Measurements from ENCODE around the gene GPRIN2. TPM values are rescaled to one million over a fixed set of nuclear protein-coding genes. Genes with fewer than 3 reads are reported as not detected.

Gene GPRIN2
- total and polyA plus RNA-seq, 5 experiments from 2014 or later, result not detected

DNA sequence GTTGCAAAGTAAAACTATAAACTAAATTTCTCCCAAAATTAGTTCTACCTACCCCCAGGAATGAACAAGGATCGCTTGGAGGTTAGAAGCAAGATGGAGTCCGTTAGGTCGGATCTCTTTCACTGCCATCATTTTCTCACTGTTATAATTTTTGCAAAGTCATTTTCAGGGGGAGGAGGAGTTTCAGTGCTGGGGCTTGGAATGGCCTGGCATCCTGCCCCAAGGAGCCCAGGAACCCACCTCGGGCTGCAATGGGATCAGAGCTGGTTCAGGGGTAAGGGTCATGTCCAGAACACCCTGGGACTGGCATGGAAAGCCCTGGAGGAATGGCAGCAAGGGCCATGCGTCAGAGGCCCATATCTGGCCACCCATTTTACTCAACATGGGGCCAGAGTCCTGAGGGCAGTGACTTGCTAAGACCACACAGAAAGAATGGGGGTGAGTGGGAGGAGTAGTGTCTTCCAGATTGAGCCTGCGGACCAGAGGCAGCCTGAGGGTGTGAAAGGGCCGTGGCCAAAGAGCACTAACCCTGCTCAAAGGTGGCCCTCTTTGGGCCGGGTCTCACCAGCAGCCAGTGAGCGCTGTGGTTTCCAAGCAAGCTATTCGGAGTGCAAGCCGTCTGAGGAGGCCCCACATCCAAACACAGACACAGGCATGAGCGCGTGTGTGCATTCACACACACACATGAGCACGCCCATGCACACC lies 31.8 kb downstream of the GPRIN2 start:
- no peaks in the 10 kb centered on the region for H3K36me3 Mint-ChIP-seq
- ATAC-seq (no peak), DNase-seq (peak in 1 of 10 donors; percentile 61)
- no peak overlapping the region for H3K4me3 Mint-ChIP-seq
- POLR2A ChIA-PET, result no interaction called here
- H3K27ac Mint-ChIP-seq, result no peak overlapping the region
- no peaks in the 10 kb centered on the region for H3K27me3 Mint-ChIP-seq
- no peaks in the 10 kb centered on the region for H3K9me3 Mint-ChIP-seq
- no peaks in the 10 kb centered on the region for H3K4me1 Mint-ChIP-seq

DNA sequence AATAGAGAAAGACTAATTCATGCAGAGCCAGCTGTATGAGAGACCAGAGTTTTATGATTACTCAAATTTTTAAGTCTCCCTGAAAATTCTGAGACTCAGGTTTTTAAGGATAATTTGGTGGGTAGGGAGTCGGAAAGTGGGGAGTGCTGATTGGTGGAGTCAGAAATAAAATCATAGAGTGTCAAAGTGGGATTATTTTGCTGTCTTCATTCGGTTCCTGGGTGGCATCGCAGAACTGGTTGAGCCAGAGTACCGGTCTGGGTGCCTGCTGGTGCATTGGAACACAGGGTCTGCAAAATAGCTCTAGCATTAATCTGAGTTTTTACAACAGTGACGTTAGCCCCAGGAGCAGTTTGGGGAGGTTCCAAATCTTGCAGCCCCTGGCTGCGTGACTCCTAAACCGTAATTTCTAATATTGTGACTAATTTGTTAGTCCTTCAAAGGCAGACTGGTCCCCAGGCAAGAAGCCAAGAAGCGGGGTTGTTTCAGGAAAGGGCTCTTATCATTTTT lies 32.4 kb downstream of the GPRIN2 start:
- H3K27ac Mint-ChIP-seq, result no peak overlapping the region
- H3K36me3 Mint-ChIP-seq, result no peaks in the 10 kb centered on the region
- ATAC-seq (no peak), DNase-seq (peak in 1 of 10 donors; percentile 55)
- H3K9me3 Mint-ChIP-seq, result no peaks in the 10 kb centered on the region
- H3K27me3 Mint-ChIP-seq, result no peaks in the 10 kb centered on the region
- H3K4me1 Mint-ChIP-seq, result no peaks in the 10 kb centered on the region
- H3K4me3 Mint-ChIP-seq, result no peak overlapping the region
- POLR2A ChIA-PET, result no interaction called here

DNA sequence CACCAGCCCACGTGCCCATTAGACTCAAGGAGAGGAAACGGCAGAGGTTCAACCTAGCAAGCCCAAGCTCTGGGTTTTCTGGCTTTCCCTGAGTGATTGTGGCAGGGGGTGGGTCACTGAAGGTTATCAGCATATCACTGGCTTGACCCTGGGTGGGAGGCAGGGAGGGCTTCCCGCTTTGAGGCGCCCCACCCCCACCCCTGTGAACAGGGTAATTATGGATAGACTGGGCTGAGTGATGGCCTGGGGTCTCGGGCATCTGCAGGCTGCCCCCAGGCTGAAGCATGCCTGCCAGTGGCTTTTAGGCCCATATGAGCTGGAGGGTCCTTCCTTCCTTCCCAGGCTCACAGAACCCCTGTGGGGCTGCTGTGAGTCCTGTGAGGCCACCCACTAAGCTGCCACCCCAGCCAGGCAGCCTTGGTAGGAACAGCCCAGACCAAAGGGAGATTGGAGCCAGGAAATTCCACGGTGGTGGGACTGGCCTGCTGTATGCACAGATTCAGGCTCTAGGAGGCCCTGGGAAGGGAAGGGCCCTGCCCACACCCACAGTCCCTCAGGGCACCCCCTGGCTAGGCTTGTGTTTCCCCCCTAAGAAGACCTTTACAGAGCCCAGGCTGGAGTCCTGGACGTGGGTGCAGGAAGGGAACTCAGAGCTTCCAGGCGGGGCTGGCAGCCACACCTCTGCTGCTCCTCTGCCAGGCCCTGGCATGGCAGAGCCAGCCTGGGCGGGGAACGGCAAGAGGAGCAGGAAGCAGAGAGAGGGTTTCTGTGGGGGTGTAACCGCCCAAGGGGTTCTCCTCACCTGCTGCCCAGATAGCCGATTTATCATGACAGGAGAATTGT lies 33.1 kb downstream of the GPRIN2 start:
- POLR2A ChIA-PET, result no interaction called here
- peak in 1 of 10 donors; percentile 64 for DNase-seq

DNA sequence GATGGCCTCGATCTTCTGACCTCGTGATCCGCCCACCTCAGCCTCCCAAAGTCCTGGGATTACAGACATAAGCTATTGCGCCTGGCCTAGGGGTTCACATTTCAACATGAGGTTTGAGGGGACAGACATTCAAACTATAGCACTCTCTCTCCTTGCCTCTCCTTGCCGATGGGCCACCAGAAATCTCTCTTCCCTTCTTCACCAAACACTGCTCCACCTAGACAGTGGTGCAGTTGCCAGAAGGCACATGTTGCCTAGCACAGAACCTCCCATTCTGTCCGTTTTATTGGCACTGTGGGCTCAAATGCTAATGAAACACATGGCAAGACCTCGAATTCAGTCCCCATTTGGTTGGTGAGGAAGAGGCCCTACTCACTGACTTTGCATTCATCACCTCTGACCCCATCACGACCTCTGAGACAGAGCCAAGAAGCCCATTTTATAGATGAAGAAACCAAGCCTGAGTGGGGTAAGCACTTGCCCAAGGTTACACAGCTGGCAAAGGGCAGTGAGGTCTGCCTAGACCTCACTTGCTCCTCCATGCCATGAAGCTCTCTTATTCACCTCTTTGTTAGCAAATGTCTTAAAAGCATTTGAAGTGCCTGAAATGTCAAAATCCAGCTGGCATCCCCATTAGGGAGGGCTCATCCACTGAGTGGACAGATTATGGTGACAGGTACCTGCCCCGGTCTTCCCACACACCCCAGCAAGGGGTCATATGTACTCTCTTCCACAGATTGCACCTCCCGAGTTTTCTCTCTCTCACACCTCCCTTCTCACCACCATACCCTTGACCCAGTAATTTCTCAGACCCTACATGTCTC lies 34.0 kb downstream of the GPRIN2 start:
- no peak overlapping the region for H3K27ac Mint-ChIP-seq
- H3K27me3 Mint-ChIP-seq, result peaks cover 0 to 2% (median 0%) of the 10 kb centered on the region in 5 donors
- H3K36me3 Mint-ChIP-seq, result no peaks in the 10 kb centered on the region
- no peaks in the 10 kb centered on the region for H3K9me3 Mint-ChIP-seq
- no peaks in the 10 kb centered on the region for H3K4me1 Mint-ChIP-seq
- H3K4me3 Mint-ChIP-seq, result no peak overlapping the region
- no peak for ATAC-seq
- peak in 1 of 10 donors; percentile 47 for DNase-seq
- POLR2A ChIA-PET, result no interaction called here

More for the DNA sequence above, 33.1 kb downstream of the GPRIN2 start:
- no peak for ATAC-seq
- no peak overlapping the region for H3K4me3 Mint-ChIP-seq
- H3K27me3 Mint-ChIP-seq, result peaks cover 0 to 2% (median 0%) of the 10 kb centered on the region in 5 donors
- no peaks in the 10 kb centered on the region for H3K36me3 Mint-ChIP-seq
- no peaks in the 10 kb centered on the region for H3K4me1 Mint-ChIP-seq
- H3K27ac Mint-ChIP-seq, result no peak overlapping the region
- H3K9me3 Mint-ChIP-seq, result no peaks in the 10 kb centered on the region

DNA sequence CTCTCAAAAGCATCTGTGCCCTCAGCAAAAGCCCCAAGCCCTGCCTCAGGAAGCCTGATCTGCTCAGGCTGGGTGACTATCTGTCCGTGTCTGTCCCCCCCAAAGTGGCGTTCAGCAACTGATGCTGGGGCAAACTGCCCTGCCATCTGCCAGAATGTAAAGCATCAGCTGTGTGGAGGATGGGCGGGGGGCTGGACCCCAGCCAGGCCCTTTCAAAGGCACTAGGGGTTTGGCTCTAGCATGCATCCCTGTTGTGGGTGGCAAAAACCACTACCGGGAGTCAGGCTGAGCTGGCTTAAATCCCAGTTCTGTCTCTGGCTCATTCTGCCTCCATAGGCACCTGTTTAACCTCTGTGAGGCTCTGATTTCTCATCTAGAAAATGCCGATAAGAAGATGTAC lies 35.5 kb downstream of the GPRIN2 start:
- POLR2A ChIA-PET, result no interaction called here
- no peaks in the 10 kb centered on the region for H3K9me3 Mint-ChIP-seq
- no peak overlapping the region for H3K4me3 Mint-ChIP-seq
- no peaks in the 10 kb centered on the region for H3K4me1 Mint-ChIP-seq
- peaks cover 0 to 2% (median 0%) of the 10 kb centered on the region in 5 donors for H3K27me3 Mint-ChIP-seq
- H3K27ac Mint-ChIP-seq, result no peak overlapping the region
- no peaks in the 10 kb centered on the region for H3K36me3 Mint-ChIP-seq
- peak in 1 of 10 donors; percentile 62 for DNase-seq
- no peak for ATAC-seq

DNA sequence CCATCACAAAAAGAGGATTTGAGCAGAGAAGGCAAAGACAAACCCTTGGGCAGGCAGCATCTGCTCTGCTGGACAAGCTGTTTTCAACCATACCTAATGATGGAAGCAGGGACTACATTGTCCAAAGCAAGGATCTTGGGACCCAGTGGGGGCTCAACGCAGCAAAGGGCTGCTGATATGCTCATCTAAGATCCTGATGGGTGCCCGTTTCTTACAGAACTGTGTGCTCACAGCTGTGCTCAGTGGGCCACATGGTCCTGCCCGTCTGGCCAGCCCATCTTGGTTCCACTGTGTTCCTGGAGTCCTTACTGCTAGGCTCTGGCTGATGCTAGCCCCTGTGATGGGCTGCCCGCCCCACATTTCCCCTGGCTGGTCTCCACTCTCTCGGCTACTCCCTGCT lies 36.1 kb downstream of the GPRIN2 start:
- Mint-ChIP-seq H3K9me3 (no peaks in the 10 kb centered on the region), H3K27ac (no peak overlapping the region), H3K4me3 (no peak overlapping the region), H3K36me3 (no peaks in the 10 kb centered on the region), H3K27me3 (peaks cover 0 to 2% (median 0%) of the 10 kb centered on the region in 5 donors), H3K4me1 (no peaks in the 10 kb centered on the region)
- ATAC-seq (no peak), DNase-seq (peak in 1 of 10 donors; percentile 60)
- POLR2A ChIA-PET, result no interaction called here

DNA sequence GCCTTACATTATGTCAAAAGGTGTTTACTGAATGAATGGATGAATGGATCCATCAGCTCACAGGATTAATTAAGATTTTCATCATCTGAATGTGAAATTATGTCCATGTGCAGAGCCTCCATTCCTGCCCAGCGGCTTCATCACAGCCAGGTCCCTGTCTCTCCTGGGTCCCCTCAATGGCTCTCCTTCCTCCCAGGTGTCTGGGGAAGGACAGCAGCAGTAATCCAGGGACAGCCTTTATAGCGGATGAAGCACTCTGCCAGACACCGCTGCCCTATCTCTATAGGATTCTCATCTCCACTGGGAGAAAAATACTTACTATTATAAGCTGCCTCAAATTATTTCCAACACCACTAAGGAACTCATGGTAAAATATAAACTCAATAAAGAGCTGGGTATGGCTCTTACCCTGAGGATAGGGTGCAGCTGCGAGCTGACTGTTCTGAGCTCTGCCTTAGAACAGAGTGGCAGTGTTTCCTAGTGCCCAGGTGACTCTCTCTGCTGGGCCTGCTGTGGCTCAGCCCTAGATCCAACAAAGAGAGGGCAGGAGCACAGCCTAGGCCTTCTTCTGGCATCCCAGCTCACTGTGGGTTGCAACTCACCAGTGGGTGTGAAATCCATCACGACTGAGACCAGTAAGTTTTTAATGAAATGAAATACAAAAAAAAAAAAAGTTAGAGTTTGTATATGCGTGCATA lies 38.3 kb downstream of the GPRIN2 start:
- Mint-ChIP-seq H3K27me3 (peaks cover 0 to 2% (median 0%) of the 10 kb centered on the region in 5 donors), H3K4me1 (no peaks in the 10 kb centered on the region)
- ATAC-seq, result no peak

DNA sequence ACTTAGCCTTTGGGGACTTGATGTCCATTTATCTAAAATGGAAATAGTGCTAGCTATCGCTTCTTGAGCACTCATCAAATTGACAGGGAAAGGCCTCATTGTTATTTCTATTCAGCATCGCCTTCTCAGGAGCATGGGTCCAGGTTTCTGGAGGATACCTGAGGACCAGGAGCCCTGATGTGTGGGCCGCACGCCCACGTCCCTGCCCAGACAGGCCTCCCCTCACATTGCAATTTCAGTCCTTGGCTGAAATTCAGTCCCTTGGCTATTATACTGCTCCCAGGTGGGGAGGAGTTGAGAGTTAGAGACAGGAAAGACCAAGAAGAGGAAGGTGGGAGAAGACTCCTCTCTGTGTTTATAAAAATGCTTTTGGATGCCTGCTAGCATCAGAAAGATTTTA lies 38.9 kb downstream of the GPRIN2 start:
- no peaks in the 10 kb centered on the region for H3K36me3 Mint-ChIP-seq
- POLR2A ChIA-PET, result no interaction called here
- no peak overlapping the region for H3K4me3 Mint-ChIP-seq
- DNase-seq (peak in 2 of 10 donors; percentile 14 to 35), ATAC-seq (no peak)
- H3K27ac Mint-ChIP-seq, result no peak overlapping the region
- H3K27me3 Mint-ChIP-seq, result peaks cover 0 to 2% (median 0%) of the 10 kb centered on the region in 5 donors
- H3K9me3 Mint-ChIP-seq, result no peaks in the 10 kb centered on the region
- H3K4me1 Mint-ChIP-seq, result no peaks in the 10 kb centered on the region

More for the DNA sequence above, 38.3 kb downstream of the GPRIN2 start:
- Mint-ChIP-seq H3K4me3 (no peak overlapping the region), H3K9me3 (no peaks in the 10 kb centered on the region), H3K27ac (no peak overlapping the region), H3K36me3 (no peaks in the 10 kb centered on the region)
- POLR2A ChIA-PET, result no interaction called here
- peak in 1 of 10 donors; percentile 60 for DNase-seq

DNA sequence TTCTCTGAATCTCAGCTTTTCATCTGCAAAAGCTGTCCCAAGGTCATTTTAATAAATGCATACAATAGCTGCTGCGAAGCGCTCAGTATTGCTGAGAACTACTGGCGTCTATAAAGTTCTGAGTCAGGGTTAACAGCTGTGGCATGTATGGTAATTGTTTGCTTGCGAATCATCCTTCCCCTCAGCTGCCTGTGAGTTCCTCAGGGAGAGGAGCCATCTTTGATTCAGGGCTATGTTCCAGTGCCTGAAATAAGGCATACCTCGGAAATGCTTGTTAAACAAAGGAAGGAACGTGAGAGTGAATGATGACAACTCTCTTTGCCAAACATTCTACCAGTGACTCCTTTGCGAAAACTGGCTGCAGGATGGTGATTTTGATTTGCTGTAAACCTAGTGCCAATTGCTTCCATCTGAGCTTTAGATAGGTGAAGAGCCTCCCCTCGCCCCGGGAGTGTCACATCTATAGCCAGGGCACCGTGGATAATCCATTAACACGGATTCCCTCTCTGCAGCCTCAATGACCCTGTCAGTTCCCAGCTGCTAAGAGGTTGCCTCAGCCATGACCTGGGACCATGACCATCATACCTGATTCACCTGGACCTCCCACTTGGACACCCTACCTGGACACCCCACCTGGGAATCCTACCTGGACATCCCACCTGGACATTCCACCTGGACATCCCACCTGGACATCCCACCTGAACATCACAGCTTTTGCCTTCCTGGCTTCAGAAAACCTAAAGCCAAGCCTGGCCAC lies 39.6 kb downstream of the GPRIN2 start:
- POLR2A ChIA-PET, result no interaction called here
- ATAC-seq, result no peak
- Mint-ChIP-seq H3K4me1 (no peaks in the 10 kb centered on the region), H3K4me3 (no peak overlapping the region), H3K36me3 (no peaks in the 10 kb centered on the region), H3K9me3 (no peaks in the 10 kb centered on the region), H3K27ac (no peak overlapping the region), H3K27me3 (peaks cover 0 to 2% (median 0%) of the 10 kb centered on the region in 5 donors)
- DNase-seq, result peak in 2 of 10 donors; percentile 14 to 60

DNA sequence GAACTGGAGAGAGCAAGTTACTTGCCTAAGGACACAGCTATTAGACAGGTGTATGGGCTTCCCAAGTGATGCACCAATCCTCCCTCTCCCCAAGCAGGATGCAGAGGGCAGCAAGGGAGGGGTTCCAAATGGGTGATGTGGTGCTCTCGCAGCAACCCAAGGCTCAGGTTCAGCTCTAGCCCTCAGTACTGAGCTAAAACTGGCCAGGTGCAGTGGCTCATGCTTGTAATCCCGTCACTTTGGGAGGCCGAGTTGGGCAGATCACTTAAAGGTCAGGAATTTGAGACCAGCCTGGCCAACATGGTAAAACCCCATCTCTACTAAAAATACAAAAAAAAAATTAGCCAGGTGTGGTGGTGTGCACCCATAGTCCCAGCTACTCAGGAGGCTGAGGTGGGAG lies 40.7 kb downstream of the GPRIN2 start:
- H3K4me3 Mint-ChIP-seq, result no peak overlapping the region
- no peaks in the 10 kb centered on the region for H3K9me3 Mint-ChIP-seq
- no peaks in the 10 kb centered on the region for H3K36me3 Mint-ChIP-seq
- peaks cover 0 to 2% (median 0%) of the 10 kb centered on the region in 5 donors for H3K27me3 Mint-ChIP-seq
- no peaks in the 10 kb centered on the region for H3K4me1 Mint-ChIP-seq
- no peak overlapping the region for H3K27ac Mint-ChIP-seq
- POLR2A ChIA-PET, result no interaction called here
- no peak for ATAC-seq
- DNase-seq, result peak in 2 of 10 donors; percentile 15 to 32

DNA sequence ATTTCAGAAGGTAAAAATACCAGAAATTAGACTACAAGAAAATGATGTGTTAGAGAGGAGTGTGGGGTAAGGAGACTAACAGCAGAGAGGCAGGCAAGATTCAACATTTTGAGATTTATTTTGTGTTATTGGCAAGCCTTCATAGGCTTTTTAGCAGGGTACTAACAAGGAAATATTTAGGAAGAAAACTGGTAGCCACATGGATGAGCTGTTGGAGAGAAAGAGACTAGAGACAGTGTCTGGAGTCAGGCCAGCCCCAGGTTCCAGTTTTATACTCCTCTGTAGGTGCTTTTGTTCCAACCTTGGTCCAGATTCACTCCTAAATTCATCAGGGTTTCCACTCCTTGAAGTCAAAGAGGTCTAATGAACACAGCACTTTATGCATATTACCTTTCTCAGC lies 41.1 kb downstream of the GPRIN2 start:
- POLR2A ChIA-PET, result no interaction called here
- no peak for DNase-seq
- Mint-ChIP-seq H3K9me3 (no peaks in the 10 kb centered on the region), H3K27me3 (peaks cover 0 to 2% (median 0%) of the 10 kb centered on the region in 5 donors), H3K4me1 (no peaks in the 10 kb centered on the region), H3K36me3 (no peaks in the 10 kb centered on the region), H3K27ac (no peak overlapping the region), H3K4me3 (no peak overlapping the region)
- ATAC-seq, result no peak

DNA sequence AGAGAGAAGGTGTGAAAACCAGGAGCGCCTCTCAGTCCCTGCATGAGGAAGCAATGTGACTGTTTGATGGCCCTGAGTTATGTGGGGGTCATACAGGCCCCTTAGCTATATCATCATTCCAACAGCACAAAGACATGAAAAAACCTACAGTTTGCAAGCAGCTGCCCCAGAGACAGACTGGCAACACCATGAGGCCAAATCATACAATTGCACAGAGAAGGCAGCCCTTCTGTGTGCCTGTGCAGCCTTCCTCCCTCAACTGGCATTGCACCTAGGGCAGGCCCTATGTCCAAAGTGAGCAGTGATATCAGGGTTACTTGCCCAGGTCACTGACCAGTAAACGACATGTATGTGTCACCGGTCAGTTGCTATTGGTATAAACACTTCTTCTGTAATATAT lies 41.6 kb downstream of the GPRIN2 start:
- peaks cover 0 to 2% (median 0%) of the 10 kb centered on the region in 5 donors for H3K27me3 Mint-ChIP-seq

More for the DNA sequence above, 41.6 kb downstream of the GPRIN2 start:
- no peaks in the 10 kb centered on the region for H3K36me3 Mint-ChIP-seq
- POLR2A ChIA-PET, result no interaction called here
- H3K27ac Mint-ChIP-seq, result no peak overlapping the region
- H3K9me3 Mint-ChIP-seq, result no peaks in the 10 kb centered on the region
- peak in 2 of 10 donors; percentile 15 to 50 for DNase-seq
- H3K4me3 Mint-ChIP-seq, result no peak overlapping the region
- H3K4me1 Mint-ChIP-seq, result no peaks in the 10 kb centered on the region
- no peak for ATAC-seq
